Hepatocyte (in vitro differentiated cells): ENCODE results near the gene ITPR1. TPM values are rescaled to one million over a fixed set of nuclear protein-coding genes. Genes with fewer than 3 reads are reported as not detected.

Experiments
- DNase-seq: peaks from one replicate; pipeline ENCODE4 v3.0.0-alpha.2; 2016; ENCODE audit warnings: low spot score
- H2AFZ ChIP-seq: fragments of 200-600 bp; sonication (generic); 2 replicates; pipeline ENCODE4 v1.6.0; 2016; ENCODE audit warnings: antibody characterized with exemption, mild to moderate bottlenecking
- H3K27ac ChIP-seq: fragments of 200-600 bp; sonication (generic); 2 replicates; pipeline ENCODE4 v1.5.1; 2016; ENCODE audit warnings: mild to moderate bottlenecking
- H3K27me3 ChIP-seq: fragments of 200-600 bp; sonication (generic); 2 replicates; pipeline ENCODE4 v1.6.1; 2016
- H3K36me3 ChIP-seq: fragments of 200-600 bp; sonication (generic); replicated peaks from 2 replicates; pipeline ENCODE4 v1.5.1; 2016; ENCODE audit warnings: low read depth; ENCODE audit not compliant: insufficient read depth
- H3K4me1 ChIP-seq: fragments of 200-600 bp; sonication (generic); 2 replicates; pipeline ENCODE4 v1.5.1; 2016; ENCODE audit warnings: mild to moderate bottlenecking, moderate library complexity; ENCODE audit not compliant: insufficient read depth
- H3K4me2 ChIP-seq: fragments of 200-600 bp; sonication (generic); 2 replicates; pipeline ENCODE4 v1.6.0; 2016
- H3K4me3 ChIP-seq: fragments of 200-600 bp; sonication (generic); 2 replicates; pipeline ENCODE4 v1.5.1; 2016; ENCODE audit warnings: mild to moderate bottlenecking
- H3K79me2 ChIP-seq: fragments of 200-600 bp; sonication (generic); 2 replicates; pipeline ENCODE4 v1.6.0; 2017; ENCODE audit warnings: mild to moderate bottlenecking
- H3K9me2 ChIP-seq: fragments of 200-600 bp; sonication (generic); replicated peaks from 2 replicates; pipeline ENCODE4 v1.6.0; 2017; ENCODE audit warnings: mild to moderate bottlenecking; ENCODE audit not compliant: insufficient read depth
- H3K9me3 ChIP-seq: fragments of 200-600 bp; sonication (generic); 2 replicates; pipeline ENCODE4 v1.5.1; 2016; ENCODE audit warnings: low read depth, mild to moderate bottlenecking
- H4K20me1 ChIP-seq: fragments of 200-600 bp; sonication (generic); 2 replicates; pipeline ENCODE4 v1.6.0; 2016; ENCODE audit warnings: mild to moderate bottlenecking; ENCODE audit not compliant: insufficient read depth, poor library complexity, severe bottlenecking
- EZH2 ChIP-seq: fragments of 200-600 bp; sonication (generic); IDR thresholded peaks from 2 replicates; pipeline ENCODE4 v1.6.1; 2016; ENCODE audit warnings: antibody characterized with exemption, mild to moderate bottlenecking, borderline replicate concordance
- EZH2phosphoT487 ChIP-seq: fragments of 200-600 bp; sonication (generic); IDR thresholded peaks from one replicate; pipeline ENCODE4 v1.6.1; 2018; ENCODE audit warnings: antibody characterized with exemption, mild to moderate bottlenecking, low read depth, moderate library complexity; ENCODE audit not compliant: unreplicated experiment, severe bottlenecking
- WGBS: methylation state at CpG from one replicate; pipeline ENCODE4 v1.1.6; 2016; ENCODE audit warnings: low lambda C conversion rate; ENCODE audit errors: missing lambda C conversion rate; 5-methylcytosine and 5-hydroxymethylcytosine counted together
- polyA plus RNA-seq: library from polyadenylated mRNA; unstranded; fragments of >200 nt; fragmentation: Nextera tagmentation; extraction: Ambion mirVana; gene quantifications from 2 replicates; pipeline ENCODE4 v1.2.1, GENCODE V29; 2016
- total RNA-seq: library from RNA; depleted of rRNA; stranded (reverse); fragments of >200 nt; gene quantifications from 2 replicates; pipeline ENCODE4 v1.2.3, GENCODE V29; 2014
- TF ChIP-seq, protein P1 (sequence below): fragments of 200-600 bp; sonication (generic); IDR thresholded peaks from 2 replicates; pipeline ENCODE4 v1.5.1; 2016; ENCODE audit warnings: antibody characterized with exemption, mild to moderate bottlenecking; ENCODE audit not compliant: poor library complexity

Gene ITPR1
- total and polyA plus RNA-seq, 2 experiments from 2014 or later = 46.8 to 90.8 TPM

GRCh38 chr3:4773583-4773982 is 280.4 kb downstream of the ITPR1 start:
- H3K9me2 ChIP-seq = no peaks in the 10 kb centered on the region
- H3K27ac ChIP-seq = no peak overlapping the region
- H2AFZ ChIP-seq = no peak overlapping the region
- H3K27me3 ChIP-seq = no peaks in the 10 kb centered on the region
- H4K20me1 ChIP-seq = no peaks in the 10 kb centered on the region
- TF ChIP-seq, protein P1, sequence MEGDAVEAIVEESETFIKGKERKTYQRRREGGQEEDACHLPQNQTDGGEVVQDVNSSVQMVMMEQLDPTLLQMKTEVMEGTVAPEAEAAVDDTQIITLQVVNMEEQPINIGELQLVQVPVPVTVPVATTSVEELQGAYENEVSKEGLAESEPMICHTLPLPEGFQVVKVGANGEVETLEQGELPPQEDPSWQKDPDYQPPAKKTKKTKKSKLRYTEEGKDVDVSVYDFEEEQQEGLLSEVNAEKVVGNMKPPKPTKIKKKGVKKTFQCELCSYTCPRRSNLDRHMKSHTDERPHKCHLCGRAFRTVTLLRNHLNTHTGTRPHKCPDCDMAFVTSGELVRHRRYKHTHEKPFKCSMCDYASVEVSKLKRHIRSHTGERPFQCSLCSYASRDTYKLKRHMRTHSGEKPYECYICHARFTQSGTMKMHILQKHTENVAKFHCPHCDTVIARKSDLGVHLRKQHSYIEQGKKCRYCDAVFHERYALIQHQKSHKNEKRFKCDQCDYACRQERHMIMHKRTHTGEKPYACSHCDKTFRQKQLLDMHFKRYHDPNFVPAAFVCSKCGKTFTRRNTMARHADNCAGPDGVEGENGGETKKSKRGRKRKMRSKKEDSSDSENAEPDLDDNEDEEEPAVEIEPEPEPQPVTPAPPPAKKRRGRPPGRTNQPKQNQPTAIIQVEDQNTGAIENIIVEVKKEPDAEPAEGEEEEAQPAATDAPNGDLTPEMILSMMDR = no peak
- no peak for TF ChIP-seq EZH2
- no peak for TF ChIP-seq EZH2phosphoT487
- 93% methylated on average over 2 of the region's 2 CpGs for WGBS
- H3K4me1 ChIP-seq = peaks cover 8% of the 10 kb centered on the region
- H3K4me2 ChIP-seq = no peak overlapping the region
- no peaks in the 10 kb centered on the region for H3K36me3 ChIP-seq
- no peak for DNase-seq
- no peaks in the 10 kb centered on the region for H3K79me2 ChIP-seq
- no peak overlapping the region for H3K4me3 ChIP-seq
- no peaks in the 10 kb centered on the region for H3K9me3 ChIP-seq

DNA sequence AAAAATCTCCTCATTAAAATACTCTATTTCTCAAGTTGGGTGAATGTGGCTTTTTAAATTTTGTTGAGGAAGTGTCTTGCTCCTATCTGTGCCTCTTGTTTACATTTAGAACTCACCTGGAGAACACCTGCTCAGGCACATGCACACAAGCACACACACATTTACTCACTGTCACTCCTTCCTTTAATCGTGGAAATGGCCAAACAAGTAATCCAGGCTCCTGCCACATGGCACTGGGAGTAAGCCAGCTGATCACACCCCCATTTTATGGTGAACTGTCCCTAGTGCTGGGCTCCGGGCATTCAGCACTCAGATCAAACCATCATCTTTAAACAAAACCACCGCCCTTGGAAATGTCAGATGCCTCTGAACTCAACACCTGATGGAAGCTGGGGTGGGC is 281.4 kb downstream of the ITPR1 start:
- H3K9me2 ChIP-seq = no peaks in the 10 kb centered on the region
- WGBS = 86% methylated on average over 3 of the region's 3 CpGs
- no peaks in the 10 kb centered on the region for H3K79me2 ChIP-seq
- no peak overlapping the region for H3K27ac ChIP-seq
- no peak overlapping the region for H2AFZ ChIP-seq
- no peaks in the 10 kb centered on the region for H3K27me3 ChIP-seq
- peaks cover 8% of the 10 kb centered on the region for H3K4me1 ChIP-seq
- no peak for TF ChIP-seq EZH2
- TF ChIP-seq, protein P1 = no peak
- no peak for TF ChIP-seq EZH2phosphoT487
- H3K4me2 ChIP-seq = no peak overlapping the region
- H3K36me3 ChIP-seq = no peaks in the 10 kb centered on the region
- DNase-seq = no peak
- H4K20me1 ChIP-seq = no peaks in the 10 kb centered on the region
- no peaks in the 10 kb centered on the region for H3K9me3 ChIP-seq
- no peak overlapping the region for H3K4me3 ChIP-seq

DNA sequence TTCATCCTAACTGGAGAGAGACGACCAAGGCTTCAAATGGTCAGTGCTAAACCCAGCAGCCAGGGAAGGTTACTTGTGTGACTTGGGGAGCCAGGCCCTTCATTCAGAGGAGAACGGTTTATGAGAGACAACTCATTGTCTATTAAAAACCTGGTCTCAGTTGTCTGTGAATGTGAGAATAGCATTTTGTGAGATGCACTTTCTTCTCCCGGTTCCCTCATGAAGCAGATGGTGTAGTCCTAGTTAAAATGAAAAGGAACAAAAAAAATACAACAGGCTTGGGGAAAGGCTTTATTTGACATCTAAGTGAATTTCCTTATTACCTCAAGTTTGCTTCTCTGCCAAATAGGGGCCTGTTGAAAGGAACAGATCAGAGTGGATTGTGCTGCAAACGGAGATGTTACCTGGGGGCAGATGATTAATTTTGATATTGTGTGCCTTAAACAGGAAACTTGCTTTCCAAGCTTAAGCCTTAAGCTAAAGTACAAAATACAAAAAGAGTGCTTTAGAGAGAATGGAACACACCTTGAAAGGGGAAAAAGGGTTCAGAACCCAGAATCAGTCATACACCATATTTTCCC is 283.3 kb downstream of the ITPR1 start:
- Histone ChIP-seq H2AFZ (no peak overlapping the region), H3K79me2 (no peaks in the 10 kb centered on the region)

More for the DNA sequence above, 283.3 kb downstream of the ITPR1 start:
- Histone ChIP-seq H3K36me3 (no peaks in the 10 kb centered on the region), H3K4me3 (no peak overlapping the region), H3K27me3 (no peaks in the 10 kb centered on the region), H3K4me2 (no peak overlapping the region), H4K20me1 (no peaks in the 10 kb centered on the region), H3K9me2 (no peaks in the 10 kb centered on the region), H3K9me3 (no peaks in the 10 kb centered on the region), H3K4me1 (peaks cover 8% of the 10 kb centered on the region), H3K27ac (peak overlapping the region; percentile 69)
- no peak for DNase-seq
- TF ChIP-seq, protein P1 = no peak
- TF ChIP-seq EZH2 = no peak
- no peak for TF ChIP-seq EZH2phosphoT487
- WGBS = 79% methylated on average over 4 of the region's 4 CpGs
